ENCODE results near the gene OPTN. TPM values are rescaled to one million over a fixed set of nuclear protein-coding genes. Genes with fewer than 3 reads are reported as not detected.

The OPTN gene
- total and polyA plus RNA-seq, 8 donors: 32.6 to 82.3 (median 40.9) TPM

DNA sequence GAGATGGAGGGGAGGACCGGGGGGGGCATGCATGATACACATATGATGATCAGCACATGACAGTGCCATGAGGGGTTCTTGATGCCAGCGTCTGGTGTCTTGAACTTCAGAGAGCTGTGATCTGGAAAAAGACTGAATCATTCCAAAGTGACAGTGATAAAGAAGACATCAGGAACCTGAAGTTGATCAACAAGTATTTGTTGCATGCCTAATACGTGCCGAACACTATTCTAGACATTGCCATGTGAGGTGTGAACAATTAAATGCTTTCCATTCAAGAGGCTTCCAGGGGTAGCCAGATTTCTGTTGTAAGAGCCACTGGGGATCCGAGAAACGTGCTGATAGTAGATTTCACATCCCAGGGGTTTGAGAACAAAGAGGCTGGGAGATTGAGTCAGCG, 67.6 kb downstream of the OPTN start:
- TF ChIP-seq, protein P1, sequence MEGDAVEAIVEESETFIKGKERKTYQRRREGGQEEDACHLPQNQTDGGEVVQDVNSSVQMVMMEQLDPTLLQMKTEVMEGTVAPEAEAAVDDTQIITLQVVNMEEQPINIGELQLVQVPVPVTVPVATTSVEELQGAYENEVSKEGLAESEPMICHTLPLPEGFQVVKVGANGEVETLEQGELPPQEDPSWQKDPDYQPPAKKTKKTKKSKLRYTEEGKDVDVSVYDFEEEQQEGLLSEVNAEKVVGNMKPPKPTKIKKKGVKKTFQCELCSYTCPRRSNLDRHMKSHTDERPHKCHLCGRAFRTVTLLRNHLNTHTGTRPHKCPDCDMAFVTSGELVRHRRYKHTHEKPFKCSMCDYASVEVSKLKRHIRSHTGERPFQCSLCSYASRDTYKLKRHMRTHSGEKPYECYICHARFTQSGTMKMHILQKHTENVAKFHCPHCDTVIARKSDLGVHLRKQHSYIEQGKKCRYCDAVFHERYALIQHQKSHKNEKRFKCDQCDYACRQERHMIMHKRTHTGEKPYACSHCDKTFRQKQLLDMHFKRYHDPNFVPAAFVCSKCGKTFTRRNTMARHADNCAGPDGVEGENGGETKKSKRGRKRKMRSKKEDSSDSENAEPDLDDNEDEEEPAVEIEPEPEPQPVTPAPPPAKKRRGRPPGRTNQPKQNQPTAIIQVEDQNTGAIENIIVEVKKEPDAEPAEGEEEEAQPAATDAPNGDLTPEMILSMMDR (IDR thresholded peaks at IDR 0.05): no peak
- TF ChIP-seq POLR2A (IDR thresholded peaks at IDR 0.05) (no peak), EP300 (IDR thresholded peaks at IDR 0.05) (no peak), POLR2AphosphoS5 (IDR thresholded peaks at IDR 0.05) (no peak)
- 80 to 96% (median 90%) methylated on average over 7 of the region's 7 CpGs for WGBS, 5 donors
- intact Hi-C loops (cut with DNase I; ENCODE audit: low total_unique reads): loop anchor here (10.0 kb wide), 1 partner anchor 127 kb away; no protein-coding TSS in a partner anchor

DNA sequence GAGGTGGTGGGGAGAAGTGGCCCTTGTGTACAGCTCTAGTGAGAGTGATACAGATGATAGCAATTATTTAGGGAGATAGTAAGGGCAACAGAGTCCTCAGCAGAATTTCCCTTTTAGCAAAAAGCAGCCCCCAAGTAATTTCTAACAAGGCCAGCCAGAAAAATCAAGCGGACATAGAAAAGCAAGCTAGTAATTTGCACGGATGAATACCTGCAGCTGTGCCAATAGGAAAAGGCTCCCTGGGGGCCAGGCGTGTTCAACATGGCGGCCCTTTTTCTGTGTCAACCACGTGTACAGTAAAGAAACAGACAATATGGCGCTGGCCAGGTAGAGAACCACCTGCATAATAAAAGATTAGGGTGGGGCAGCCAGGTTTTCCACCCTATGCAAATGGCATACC, 68.8 kb downstream of the OPTN start:
- no peak for DNase-seq
- Histone ChIP-seq H3K4me1 (no peaks in the 10 kb centered on the region), H3K4me3 (no peak overlapping the region), H3K27me3 (no peaks in the 10 kb centered on the region), H3K36me3 (no peaks in the 10 kb centered on the region), H3K27ac (no peak overlapping the region), H3K9me3 (no peaks in the 10 kb centered on the region)
- 88 to 95% (median 93%) methylated on average over 6 of the region's 6 CpGs for WGBS, 5 donors
- TF ChIP-seq POLR2AphosphoS5 (IDR thresholded peaks at IDR 0.05) (no peak), EP300 (IDR thresholded peaks at IDR 0.05) (no peak), POLR2A (IDR thresholded peaks at IDR 0.05) (no peak)
- intact Hi-C loops (cut with DNase I; ENCODE audit: low total_unique reads): loop anchor here (10.0 kb wide), 1 partner anchor 126 kb away; no protein-coding TSS in a partner anchor

More for the DNA sequence above, 67.6 kb downstream of the OPTN start:
- Histone ChIP-seq H3K9me3 (no peaks in the 10 kb centered on the region), H3K4me3 (no peak overlapping the region), H3K27me3 (no peaks in the 10 kb centered on the region), H3K36me3 (no peaks in the 10 kb centered on the region), H3K27ac (no peak overlapping the region), H3K4me1 (no peaks in the 10 kb centered on the region)
- DNase-seq: no peak

DNA sequence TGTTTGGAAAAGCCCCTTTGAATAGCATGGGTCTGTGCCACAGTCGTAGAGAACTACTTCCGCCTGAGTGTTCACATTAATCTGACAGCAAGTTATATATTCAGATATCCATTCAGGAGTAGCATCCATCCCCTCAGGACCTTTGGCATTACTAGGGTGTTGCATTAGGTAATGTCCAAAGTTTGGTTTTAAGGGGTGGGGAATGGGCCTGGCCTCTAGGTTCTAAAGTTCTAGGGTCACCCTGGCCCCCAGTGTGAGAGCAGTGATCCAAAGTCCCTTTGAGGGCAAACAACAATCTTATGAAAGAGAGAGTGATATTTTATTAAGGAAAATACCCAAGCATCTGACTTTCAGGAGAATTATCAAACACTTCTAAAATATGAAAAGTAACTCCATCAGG, 73.7 kb downstream of the OPTN start:
- Histone ChIP-seq H3K9me3 (no peaks in the 10 kb centered on the region), H3K36me3 (no peaks in the 10 kb centered on the region), H3K4me1 (no peaks in the 10 kb centered on the region), H3K27me3 (no peaks in the 10 kb centered on the region), H3K27ac (no peak overlapping the region), H3K4me3 (no peak overlapping the region)
- TF ChIP-seq EP300 (IDR thresholded peaks at IDR 0.05) (no peak), POLR2A (IDR thresholded peaks at IDR 0.05) (no peak), POLR2AphosphoS5 (IDR thresholded peaks at IDR 0.05) (no peak)
- TF ChIP-seq, protein P1 (IDR thresholded peaks at IDR 0.05): no peak
- intact Hi-C loops (cut with DNase I; ENCODE audit: low total_unique reads): no loop called here
- whole genome bisulfite sequencing, 5 donors: 93 to 98% (median 96%) methylated on average over 2 of the region's 2 CpGs
- no peak for DNase-seq

DNA sequence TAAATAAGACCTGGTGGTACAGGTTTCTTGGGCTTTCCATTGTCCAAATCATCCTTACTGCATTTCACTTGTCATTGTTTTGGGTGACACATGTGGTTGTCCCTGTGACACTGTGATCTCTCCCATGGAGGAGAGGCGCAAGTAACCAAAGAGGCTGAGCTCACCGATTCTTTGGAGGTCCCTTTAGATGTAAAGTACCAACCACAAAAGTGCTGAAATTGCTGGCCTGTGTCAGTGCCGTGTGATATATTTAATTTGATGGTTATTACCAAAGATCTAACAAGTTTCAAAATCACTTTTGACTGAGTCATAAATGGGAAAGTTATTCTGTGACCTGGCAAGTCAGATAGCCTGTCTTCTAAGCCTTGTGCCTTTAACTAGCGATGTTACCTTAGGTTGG, 80.8 kb downstream of the OPTN start:
- TF ChIP-seq POLR2A (IDR thresholded peaks at IDR 0.05): no peak
- no peak for TF ChIP-seq EP300 (IDR thresholded peaks at IDR 0.05)
- TF ChIP-seq POLR2AphosphoS5 (IDR thresholded peaks at IDR 0.05): no peak
- TF ChIP-seq, protein P1 (IDR thresholded peaks at IDR 0.05): no peak

DNA sequence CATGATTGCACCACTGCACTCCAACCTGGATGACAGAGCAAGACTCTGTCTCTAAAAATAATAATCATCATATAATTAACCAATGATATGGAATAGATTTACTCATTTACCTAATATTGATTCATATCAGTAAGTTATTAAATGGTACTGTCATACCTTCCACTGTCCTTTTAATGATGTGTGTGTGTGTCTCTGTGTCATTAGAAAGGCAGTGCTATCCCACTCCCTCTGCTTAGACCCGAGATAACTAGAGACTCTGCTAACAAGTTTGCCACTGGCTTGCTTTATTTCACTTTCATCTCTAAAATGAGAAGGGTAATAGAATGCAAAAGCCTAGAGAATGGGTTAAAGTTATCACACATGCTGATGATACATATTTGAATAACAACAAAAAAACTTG, 82.5 kb downstream of the OPTN start:
- 82 to 95% (median 85%) methylated on average over 1 of the region's 1 CpG for WGBS, 5 donors
- intact Hi-C loops (cut with DNase I; ENCODE audit: low total_unique reads): no loop called here
- H3K4me1 ChIP-seq: peaks cover 0 to 6% (median 0%) of the 10 kb centered on the region in 4 donors

More for the DNA sequence above, 80.8 kb downstream of the OPTN start:
- Histone ChIP-seq H3K9me3 (no peaks in the 10 kb centered on the region), H3K36me3 (no peaks in the 10 kb centered on the region), H3K4me1 (peaks cover 0 to 6% (median 0%) of the 10 kb centered on the region in 4 donors), H3K4me3 (no peak overlapping the region), H3K27me3 (no peaks in the 10 kb centered on the region), H3K27ac (no peak overlapping the region)
- DNase-seq: no peak
- intact Hi-C loops (cut with DNase I; ENCODE audit: low total_unique reads): no loop called here
- 86 to 91% (median 88%) methylated on average over 4 of the region's 4 CpGs for WGBS, 5 donors

More for the DNA sequence above, 82.5 kb downstream of the OPTN start:
- no peaks in the 10 kb centered on the region for H3K9me3 ChIP-seq
- DNase-seq: no peak
- H3K27ac ChIP-seq: no peak overlapping the region
- H3K36me3 ChIP-seq: no peaks in the 10 kb centered on the region
- no peaks in the 10 kb centered on the region for H3K27me3 ChIP-seq
- TF ChIP-seq POLR2AphosphoS5 (IDR thresholded peaks at IDR 0.05) (no peak), POLR2A (IDR thresholded peaks at IDR 0.05) (no peak), EP300 (IDR thresholded peaks at IDR 0.05) (no peak)
- TF ChIP-seq, protein P1 (IDR thresholded peaks at IDR 0.05): no peak
- H3K4me3 ChIP-seq: no peak overlapping the region

All from stomach (tissue), 9 donors.